Glomerular visceral epithelial cell (primary cell): ENCODE measurements around the gene SMOC1.
"Not testable (repeated sequence)": the region's sequence is repeated elsewhere in the genome, so short reads cannot be mapped to it uniquely, and the experiment has no call there.

Experiments
- DNase-seq: peaks from one replicate; pipeline ENCODE4 v3.0.0-alpha.2; 2016; ENCODE audit errors: extremely low spot score

The SMOC1 gene

DNA sequence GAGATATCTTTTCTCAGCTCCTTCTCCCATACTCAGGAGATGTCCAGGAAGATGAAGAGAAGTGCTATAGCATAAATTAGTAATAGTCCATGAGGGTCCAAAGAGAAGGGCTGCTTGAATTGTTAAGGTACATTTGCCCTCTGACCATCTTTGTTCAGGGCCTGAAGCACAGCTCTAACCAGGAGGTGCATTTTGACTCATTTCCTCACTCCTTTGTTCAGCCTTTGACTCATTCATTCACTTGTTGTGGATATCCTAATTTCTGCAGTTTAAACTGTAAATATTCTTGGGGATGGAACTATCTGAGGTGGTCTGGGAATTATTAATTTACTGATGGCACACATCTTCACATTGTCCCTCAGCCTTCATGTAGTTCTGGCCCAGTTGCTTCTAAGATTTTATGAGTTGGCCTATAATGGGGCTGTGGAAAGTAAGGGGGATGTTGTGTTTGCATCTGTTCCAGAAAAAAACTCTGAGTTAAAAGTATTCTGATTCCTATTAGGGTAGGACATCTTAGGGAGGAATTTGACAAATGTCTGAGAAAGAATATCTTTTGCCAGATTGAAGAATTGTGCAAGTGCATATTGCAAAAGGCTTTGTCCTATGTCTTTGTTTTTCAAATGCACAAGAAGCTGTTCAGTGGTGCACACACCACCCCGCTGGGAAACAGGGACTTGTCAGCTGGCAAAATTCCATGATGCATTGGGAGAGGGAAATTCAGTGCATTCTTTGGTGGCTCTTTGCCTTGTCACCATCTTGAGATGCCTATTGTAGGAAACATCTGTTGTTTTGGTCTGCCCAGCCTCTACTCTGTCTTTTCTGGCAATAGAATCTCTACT, 22.1 kb downstream of the SMOC1 start:
- no peak for DNase-seq

DNA sequence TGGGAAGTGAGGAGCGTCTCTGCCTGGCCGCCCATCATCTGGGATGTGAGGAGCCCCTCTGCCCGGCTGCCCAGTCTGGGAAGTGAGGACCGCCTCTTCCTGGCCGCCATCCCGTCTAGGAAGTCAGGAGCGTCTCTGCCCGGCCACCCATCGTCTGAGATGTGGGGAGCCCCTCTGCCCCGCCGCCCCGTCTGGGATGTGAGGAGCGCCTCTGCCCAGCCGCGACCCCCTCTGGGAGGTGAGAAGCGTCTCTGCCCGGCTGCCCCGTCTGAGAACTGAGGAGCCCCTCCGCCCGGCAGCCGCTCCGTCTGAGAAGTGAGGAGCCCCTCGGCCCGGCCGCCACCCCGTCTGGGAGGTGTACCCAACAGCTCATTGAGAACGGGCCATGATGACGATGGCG, 23.8 kb downstream of the SMOC1 start:
- not testable (repeated sequence) for DNase-seq

DNA sequence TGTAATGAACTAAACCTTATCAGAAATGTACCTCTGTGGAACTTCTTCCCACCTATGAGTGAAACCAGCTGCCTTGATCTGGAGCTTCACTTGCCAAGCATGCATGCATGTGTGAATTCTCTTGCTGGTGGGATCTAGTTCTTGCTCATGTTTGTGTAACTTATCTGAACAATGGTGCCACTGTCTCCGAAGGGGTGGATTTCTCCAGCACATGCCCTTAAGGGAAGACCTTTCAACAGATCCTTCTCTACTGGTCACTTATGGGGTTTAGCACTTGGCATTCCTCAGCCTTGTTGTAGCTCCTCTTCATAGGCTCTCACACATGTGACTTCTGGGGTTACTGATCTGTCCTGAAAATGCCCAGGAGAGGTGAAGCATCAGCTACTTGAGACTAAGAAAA, 25.0 kb downstream of the SMOC1 start:
- no peak for DNase-seq

DNA sequence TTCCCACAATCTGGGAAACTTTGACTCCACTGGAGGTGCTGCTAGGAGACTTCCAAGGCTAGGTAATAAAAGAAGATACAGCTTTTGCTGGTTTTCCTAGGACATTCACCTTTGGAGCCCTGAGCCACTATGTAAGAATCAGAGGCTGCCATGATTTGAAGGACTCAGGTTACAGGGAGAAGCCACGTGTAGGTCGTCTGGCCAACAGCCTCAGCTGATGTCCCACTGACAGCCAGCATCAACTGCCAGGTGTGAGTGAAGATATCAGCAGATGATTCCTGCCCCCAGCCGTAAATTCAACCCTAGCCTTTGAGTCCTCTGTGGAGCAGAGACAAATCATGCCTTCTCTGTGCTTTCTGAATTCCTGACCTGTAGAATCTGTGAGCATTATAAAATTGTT, 27.0 kb downstream of the SMOC1 start:
- DNase-seq = no peak

DNA sequence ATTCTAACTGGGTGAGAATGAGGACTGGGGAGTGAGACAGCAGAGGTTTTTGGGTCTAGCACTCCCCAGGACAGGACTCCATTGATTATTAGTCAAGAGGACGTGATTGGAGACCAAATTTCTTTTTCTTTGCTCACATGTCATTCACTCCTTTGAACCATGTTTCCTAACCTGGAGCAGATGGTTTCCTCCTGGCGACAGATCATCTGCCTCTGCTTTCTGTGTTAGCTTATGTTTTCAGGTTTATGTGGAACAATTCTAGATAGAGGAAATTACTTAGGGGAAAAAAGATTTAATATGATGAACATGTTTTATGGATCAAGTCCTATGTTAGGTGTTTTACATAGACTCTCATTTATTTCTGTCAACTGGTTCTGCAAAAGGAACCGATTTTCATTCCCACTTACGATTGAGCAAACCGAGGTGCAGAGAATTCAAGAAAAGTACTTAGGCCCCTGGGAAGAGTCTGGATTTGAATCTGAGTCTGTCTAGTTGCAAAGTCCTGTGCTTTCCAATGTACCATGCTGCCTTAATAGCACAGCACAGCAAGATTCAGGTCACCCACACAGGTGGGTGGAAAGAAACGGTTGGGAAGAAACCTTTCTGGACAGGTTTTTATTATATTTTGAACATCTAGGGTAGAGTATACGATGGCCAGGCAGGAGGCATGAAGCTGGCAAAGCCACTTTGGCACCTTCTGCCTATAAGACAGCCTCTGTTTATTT, 30.8 kb downstream of the SMOC1 start:
- DNase-seq = no peak

DNA sequence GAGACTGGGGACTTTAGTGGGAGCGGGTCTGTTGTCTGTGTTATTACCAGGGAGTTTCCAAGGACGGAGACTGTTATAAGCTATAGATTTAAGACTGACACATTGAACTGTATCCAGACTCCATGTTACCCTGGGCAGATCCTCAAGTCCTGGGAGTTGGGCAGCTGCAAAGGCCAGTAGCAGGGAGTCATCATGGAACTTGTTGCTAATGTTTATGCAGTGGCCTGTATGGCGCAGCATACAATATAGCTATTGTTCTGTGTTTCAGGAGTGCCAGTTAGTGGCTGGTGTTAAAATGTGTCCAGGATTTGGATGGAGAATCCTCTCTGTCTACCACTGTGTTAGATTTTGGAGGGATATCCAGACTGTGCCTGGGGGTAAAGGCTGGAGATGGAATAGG, 31.7 kb downstream of the SMOC1 start:
- no peak for DNase-seq

DNA sequence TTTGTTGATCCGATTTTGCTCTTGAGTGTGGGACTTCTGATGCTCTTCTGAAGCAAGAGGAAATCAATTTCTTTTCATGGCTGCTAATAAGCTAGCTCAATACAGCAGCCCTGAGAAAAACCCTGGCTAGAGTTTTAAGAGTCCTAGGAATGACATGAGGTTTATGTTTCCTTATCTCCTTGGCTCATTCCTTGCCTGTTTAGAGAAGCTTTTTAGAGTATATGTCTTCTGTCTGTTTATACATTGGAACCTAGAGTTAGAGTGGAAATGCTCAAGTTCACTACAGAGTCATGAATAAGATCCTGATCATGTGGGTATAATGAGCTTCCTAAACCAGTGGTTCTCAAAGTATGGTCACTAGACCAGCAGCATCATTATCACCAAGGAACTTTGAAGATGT, 34.5 kb downstream of the SMOC1 start:
- no peak for DNase-seq

- no peak for DNase-seq
Measured at GRCh38 chr14:69916396-69916795, 37.2 kb downstream of the SMOC1 start.

DNA sequence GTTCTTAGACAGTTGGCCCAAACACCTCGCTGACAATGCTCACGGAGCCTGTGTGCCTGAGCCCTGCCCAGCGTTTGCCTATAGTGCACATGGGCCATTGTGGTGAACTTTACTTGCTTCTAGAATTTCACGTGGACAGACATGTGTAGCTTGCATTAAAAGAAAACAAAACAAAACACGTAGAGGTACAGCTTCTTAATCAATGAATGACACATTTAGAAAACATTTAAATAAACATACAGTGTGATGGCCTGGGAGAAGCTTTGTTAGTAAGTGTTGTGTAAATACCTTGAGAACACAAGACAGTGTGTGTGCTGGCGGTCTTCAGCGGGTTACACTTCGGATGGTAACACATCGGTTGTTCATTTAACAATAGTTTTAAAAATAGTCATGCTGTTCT, 38.1 kb downstream of the SMOC1 start:
- no peak for DNase-seq

DNA sequence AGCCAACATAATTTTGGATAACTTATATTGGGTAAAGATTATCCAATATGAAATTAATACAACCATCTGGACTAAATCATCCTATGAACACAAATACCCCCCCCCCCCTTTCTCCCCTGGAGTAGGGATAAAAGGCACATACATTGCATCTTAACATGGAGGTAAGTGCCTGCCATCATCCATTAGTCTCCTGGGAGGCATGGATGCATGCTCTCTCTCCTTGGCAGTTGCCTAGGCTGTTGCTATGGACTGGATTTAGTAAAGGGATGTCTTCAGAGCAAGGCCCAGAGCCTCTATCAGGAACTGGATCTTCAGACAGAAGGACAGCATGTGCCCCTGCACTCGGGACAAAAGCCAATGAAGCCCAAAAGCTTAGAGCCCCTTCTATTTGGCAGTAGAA, 40.6 kb downstream of the SMOC1 start:
- no peak for DNase-seq

- DNase-seq = peak; percentile 6
Measured at GRCh38 chr14:69921052-69921451, 41.8 kb downstream of the SMOC1 start.

- DNase-seq = no peak
Measured at GRCh38 chr14:69922198-69922597, 43.0 kb downstream of the SMOC1 start.

DNA sequence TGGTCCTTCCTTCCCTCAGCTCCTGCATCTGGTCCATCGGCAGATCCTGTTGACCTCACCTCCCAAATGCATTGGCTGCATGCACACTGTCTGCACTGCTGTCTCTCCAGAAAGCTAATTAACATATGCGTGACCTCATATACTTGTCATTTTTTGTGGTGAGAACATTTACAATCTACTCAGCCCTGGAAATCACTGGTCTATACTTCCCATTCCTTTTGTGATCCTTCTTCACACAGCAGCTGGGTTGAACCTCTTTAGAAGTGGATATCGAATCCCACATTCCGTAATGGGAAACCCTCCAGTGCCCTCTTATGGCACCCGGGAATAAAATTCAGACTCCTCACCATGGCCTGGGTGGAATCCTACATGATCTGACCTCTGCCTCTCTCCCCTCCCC, 45.0 kb downstream of the SMOC1 start:
- no peak for DNase-seq

- DNase-seq = no peak
Measured at GRCh38 chr14:69928111-69928523, 48.9 kb downstream of the SMOC1 start.

- no peak for DNase-seq
Measured at GRCh38 chr14:69930780-69931379, 51.7 kb downstream of the SMOC1 start.

- DNase-seq = no peak
Measured at GRCh38 chr14:69931960-69932359, 52.7 kb downstream of the SMOC1 start.

GRCh38 chr14:69932391-69932790, 53.2 kb downstream of the SMOC1 start:
- DNase-seq = no peak

DNA sequence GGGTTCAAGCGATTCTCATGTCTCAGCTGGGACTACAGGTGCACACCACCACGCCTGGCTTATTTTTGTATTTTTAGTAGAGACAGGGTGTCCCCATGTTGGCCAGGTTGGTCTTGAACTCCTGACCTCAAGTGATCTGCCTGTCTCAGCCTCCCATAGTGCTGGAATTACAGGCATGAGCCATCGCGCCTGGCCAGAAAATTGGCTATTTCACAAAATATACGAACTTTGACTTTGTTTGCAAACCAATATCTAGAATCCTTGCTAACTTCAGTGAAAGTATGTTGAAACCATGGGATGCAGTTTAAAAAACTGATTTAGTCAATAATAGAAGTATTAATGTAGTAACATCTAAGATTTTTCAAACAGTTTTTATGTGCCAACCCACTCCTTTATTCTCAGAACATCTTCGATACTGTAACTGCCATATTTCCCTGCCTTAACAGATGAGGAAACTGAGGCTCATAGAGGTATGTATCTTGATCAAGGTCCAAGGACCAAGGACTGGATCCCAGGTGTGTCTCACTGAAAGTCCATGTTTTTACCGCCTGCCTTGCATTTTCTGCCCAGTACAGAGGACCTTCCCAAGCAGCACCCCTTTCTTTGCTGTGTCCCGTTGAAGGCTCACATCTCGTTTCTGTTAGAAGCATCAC, 54.5 kb downstream of the SMOC1 start:
- no peak for DNase-seq

GRCh38 chr14:69937367-69938081, 58.3 kb downstream of the SMOC1 start:
- DNase-seq = no peak

- DNase-seq = no peak
Measured at GRCh38 chr14:69938751-69939150, 59.5 kb downstream of the SMOC1 start.
